HG03469 (cell line): ENCODE data around the gene MAD1L1.

Experiments
- ATAC-seq: cut with Tn5 transposase; IDR thresholded peaks from one replicate; pipeline ENCODE4 v1.9.1; 2021; ENCODE audit warnings: mild to moderate bottlenecking, moderate library complexity, moderate number of reproducible peaks; ENCODE audit not compliant: unreplicated experiment

MAD1L1 gene

GRCh38 chr7:1909476-1909875, 323.3 kb downstream of the MAD1L1 start:
- ATAC-seq = no peak

DNA sequence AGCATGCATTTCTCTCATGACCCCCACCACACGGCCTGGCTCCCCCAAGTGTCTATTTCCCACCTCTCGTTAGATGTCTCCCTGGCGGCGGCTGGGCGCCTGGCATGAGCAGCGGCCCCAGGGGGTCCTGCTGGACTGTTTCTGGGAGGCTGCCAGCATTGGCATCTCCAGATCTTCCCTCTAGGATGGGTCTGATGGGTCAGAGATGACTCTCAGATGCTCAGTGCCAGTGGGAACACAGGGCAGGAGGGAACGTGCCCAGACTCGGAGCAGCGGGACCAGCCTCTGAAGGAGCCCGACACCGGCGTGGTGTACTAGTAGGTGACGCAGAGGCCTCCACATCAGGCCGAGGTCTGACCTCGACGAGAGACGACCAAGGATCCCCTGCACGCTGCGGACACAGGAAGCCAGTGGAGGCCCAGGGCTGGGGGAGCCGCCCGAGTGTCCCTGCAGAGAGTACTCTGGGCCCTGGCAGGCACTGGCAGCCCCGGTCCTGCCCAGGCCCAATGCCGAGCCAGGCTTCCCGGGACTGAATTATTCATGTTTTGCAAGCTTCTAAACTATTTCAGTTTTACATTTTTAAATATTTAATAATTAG, 323.8 kb downstream of the MAD1L1 start:
- ATAC-seq = no peak

GRCh38 chr7:1907751-1908365, 324.9 kb downstream of the MAD1L1 start:
- ATAC-seq = no peak

GRCh38 chr7:1906988-1907745, 325.6 kb downstream of the MAD1L1 start:
- no peak for ATAC-seq

DNA sequence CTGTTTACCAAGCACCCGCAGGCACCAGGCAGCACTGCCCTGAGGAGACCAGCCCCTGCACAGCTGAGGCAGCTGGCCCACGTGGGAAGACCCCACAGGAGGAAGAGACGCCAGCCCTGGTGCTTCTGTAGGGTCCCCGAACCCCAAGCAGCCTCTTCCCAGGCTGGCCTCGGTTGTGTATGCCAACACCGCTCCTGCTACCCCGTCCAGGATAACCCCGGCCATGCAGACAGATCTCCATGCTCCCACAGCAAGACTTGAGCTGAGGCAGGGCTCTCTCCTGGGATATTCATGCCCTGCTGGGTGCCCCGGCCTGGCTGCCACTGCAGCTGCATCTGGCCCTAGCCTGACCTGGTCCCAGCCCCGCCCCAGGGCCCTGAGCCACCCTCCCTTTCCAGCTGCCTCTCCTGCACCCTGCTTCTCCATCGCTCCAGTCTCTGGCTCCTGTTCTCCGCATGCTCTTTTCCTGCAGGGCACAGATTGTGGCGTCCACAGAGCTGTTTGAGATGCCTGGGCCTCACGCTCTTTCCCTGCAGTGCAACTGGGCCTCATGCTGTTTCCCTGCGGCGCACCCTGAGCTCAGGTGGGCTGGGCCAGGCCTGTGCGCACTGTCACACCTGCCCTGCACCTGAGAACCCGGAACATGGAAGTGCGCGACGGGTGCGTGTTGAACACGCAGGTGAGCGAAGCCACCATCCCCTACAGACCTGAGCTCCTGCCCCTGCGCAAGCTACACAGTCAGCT, 326.5 kb downstream of the MAD1L1 start:
- no peak for ATAC-seq

- no peak for ATAC-seq
Measured at GRCh38 chr7:1902231-1902855, 330.4 kb downstream of the MAD1L1 start.

DNA sequence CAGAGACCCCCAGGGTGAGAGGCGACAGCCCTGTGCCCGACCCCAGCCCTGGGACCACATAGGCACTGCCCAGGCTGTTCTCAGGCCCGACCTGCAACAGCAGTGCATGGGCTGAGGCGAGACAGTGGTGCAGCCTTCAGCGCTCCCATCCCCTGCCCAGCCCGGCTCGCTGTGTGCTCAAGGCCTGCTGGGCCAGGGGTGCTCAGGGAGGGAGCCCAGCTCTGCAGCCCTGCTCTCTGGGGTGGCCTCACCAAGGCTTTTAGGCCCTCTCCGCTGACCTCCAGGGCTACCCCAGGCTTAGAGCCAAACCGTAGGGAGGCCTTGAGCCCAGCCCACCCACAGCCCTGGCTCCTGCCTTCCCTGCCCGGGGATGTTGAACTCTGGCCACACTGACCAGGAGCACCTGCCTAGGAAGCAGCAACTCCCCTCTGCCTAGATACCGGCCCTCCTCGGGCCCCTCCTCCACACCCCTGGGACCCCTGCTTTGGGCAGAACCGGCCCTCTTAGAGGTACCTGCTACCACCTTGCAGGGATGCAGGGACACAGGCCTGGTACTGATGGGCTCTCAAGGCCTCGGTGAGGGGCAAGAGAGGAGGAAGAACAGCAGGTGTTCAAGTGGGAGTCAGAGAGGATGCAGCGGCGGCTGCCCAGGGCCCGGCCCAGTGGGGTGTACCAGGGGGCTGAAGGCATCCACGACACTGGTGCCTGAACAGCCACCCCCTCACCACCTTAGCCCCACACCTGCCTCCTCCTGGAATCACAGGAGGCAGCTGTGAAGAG, 331.1 kb downstream of the MAD1L1 start:
- no peak for ATAC-seq

DNA sequence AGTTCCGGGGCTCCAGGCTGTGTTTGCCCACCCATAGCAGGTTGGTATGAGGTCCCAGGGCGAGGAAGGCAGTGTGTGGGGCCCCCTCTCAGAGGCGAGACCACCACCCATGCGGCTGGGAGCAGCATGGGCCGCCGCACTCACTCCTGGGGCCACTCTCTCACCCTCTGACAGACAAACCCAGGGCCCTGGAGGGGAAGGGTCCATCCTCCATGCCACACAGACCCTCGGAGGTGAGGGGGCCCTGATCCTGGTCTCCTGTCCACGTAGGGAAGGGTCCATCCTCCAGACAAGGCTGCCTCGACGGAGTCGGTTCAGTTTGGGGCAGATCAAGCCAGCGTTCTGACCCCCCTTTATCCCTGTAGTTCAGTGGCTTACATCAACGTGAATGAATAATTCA, 331.9 kb downstream of the MAD1L1 start:
- ATAC-seq = no peak

- ATAC-seq = no peak
Measured at GRCh38 chr7:1899951-1900762, 332.6 kb downstream of the MAD1L1 start.

GRCh38 chr7:1899196-1899595, 333.5 kb downstream of the MAD1L1 start:
- no peak for ATAC-seq

DNA sequence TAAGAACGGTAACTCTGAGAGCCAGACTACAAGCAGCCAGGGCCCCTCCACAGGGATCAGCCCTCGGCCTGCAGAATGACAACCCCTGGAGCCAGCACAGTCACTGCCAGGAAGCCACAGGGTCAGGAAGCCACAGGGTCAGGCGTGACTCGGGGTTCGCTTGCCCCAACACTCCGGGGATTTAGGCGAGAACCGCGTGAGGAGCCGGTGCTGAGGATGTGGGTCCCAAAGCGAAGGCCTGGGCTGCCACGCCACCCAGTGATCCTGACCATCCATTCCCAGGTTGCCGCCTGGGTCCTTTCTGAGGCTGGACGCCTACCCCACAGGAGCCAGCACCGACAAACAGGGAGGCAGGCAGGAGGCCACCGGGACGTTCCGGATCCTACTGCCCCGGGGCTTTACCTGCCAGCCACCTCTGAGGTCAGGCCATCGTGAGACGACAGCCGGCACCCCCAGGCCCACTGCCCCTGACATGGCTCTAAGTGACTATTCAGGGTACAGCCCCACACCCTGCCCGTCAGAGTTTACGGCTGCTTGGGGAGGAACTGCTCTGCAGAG, 334.0 kb downstream of the MAD1L1 start:
- no peak for ATAC-seq

GRCh38 chr7:1897861-1898627, 334.7 kb downstream of the MAD1L1 start:
- no peak for ATAC-seq

GRCh38 chr7:1897076-1897860, 335.5 kb downstream of the MAD1L1 start:
- no peak for ATAC-seq

DNA sequence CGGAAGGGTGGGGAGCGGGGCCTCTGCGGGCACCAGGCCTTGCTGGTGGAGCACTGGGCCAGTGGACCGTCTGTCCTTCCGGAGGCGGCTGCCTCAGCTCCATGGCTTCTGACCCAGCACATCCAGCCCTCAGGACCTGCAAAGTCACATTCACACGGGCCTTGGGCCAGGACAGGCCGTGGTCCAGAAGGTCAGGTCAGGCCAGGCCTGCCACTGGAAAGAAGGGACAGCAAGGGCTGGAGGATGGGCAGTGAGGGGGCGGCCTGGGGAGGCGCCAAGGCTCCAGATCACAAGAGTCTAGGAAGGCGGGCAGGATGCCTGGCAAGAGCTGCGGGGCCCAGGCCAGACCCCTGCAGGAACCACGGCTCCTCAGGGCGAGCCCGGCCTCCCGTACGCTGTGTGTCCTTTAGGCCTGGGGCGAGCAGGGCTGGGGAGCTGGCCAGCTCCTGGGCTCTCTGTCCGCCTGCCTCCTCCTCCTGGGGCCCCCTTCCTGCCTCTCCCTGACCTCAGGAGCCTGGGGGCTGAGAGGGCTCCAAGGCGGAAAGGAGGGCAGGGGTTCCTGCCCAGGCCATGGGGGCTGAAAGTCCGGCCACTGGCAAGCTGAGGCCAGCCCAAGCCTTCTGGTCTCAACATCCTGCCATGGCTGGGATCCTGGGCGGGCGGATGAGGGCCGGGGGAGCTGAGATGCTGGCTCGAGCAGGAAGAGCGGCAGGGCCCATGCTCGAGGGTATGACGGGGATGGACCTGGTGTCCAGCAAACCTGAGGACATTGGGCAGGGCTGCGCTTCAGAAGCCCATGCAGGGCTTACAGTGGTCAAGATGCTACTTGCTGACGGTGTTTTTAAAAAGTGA, 336.9 kb downstream of the MAD1L1 start:
- no peak for ATAC-seq

DNA sequence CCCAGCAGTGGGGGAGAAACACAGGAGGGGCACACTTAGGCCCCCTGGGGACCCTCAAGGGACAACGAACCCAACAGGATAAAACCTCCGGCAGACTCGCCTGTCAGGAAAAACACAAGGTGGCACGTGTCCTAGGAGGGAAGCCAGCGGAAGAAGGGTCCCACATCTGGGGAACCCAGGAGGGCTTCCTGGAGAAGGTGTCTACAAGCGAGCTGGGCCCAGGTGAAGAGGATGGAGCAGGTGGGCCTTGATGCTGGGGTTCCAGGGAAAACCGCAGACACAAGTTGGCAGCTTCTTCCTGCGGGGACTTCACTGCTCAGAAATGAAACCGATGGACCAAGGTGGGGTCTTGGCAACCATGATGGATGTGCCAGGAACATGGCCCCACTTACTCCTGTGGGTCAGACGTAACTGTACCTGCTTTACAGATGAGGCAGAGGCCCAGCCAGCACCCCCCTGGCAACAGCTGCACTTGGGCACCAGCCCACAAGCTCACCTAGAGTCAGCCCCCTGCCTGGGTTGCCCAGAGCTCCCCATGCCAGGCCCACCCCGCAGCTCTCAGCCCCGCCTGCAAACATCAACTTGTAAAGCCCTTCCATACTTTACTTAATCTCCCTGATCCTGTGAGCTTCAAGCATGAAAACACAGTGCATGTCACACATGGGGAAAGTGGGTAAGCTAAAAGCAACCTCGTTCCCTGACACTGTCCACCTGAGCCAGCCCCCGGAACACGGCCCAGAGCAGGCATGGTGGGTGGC, 337.7 kb downstream of the MAD1L1 start:
- ATAC-seq = no peak

DNA sequence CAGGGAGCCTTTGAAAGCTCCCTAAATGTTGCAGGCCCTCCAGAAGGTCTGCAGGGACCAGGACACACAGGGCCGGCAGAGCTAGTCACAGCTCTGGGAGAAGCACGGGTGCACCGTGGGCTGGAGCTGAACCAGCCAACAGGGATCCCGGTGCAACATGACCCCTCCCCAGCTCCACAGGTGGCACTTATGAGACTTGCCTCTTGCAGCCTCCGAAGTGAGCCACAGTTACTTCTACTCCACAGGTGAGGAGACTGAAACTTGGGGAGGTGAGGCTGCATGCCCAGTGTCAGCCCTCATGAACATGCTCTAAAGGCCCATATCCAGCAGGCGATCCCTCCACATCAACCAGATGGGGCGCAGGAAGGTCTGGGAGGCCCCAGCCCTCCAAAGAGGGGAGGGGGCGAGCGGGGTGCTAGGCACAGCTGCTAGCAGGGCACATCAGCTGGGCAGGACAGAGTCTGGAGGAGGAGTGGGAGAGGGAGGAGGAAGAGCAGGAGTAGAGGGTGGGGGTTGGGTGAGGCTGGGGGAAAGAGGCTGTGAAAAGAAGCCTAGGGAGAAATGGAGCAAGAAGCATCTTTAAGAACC, 338.3 kb downstream of the MAD1L1 start:
- ATAC-seq = no peak
